Measurements from ENCODE around the gene CYP24A1. TPM values are rescaled to one million over a fixed set of nuclear protein-coding genes. Genes with fewer than 3 reads are reported as not detected.

The CYP24A1 gene
- total RNA-seq, 1 experiment from 2014 or later: 0.03 TPM

- DNase-seq: no peak
- Histone ChIP-seq H3K4me3 (ENCODE audit: insufficient read depth, low read depth, low read length) (no peak overlapping the region), H3K27me3 (ENCODE audit: control insufficient read depth, insufficient read depth, low read length) (no peaks in the 10 kb centered on the region), H3K36me3 (replicated peaks; ENCODE audit: control insufficient read depth, insufficient read depth, low read length) (no peaks in the 10 kb centered on the region)
These were observed 12.6 kb downstream of the CYP24A1 start for GRCh38 chr20:54161008-54161820.

- no peaks in the 10 kb centered on the region for H3K27me3 ChIP-seq (ENCODE audit: control insufficient read depth, insufficient read depth, low read length)
- DNase-seq: no peak
- H3K4me3 ChIP-seq (ENCODE audit: insufficient read depth, low read depth, low read length): no peak overlapping the region
- no peaks in the 10 kb centered on the region for H3K36me3 ChIP-seq (replicated peaks; ENCODE audit: control insufficient read depth, insufficient read depth, low read length)
These were observed 13.4 kb downstream of the CYP24A1 start for GRCh38 chr20:54160065-54161007.

- H3K4me3 ChIP-seq (ENCODE audit: insufficient read depth, low read depth, low read length): no peak overlapping the region
- no peaks in the 10 kb centered on the region for H3K27me3 ChIP-seq (ENCODE audit: control insufficient read depth, insufficient read depth, low read length)
- DNase-seq: no peak
- no peaks in the 10 kb centered on the region for H3K36me3 ChIP-seq (replicated peaks; ENCODE audit: control insufficient read depth, insufficient read depth, low read length)
These were observed 14.8 kb downstream of the CYP24A1 start for GRCh38 chr20:54158856-54159418.

GRCh38 chr20:54158226-54158625 is 15.6 kb downstream of the CYP24A1 start:
- no peaks in the 10 kb centered on the region for H3K27me3 ChIP-seq (ENCODE audit: control insufficient read depth, insufficient read depth, low read length)
- DNase-seq: no peak
- H3K36me3 ChIP-seq (replicated peaks; ENCODE audit: control insufficient read depth, insufficient read depth, low read length): no peaks in the 10 kb centered on the region
- H3K4me3 ChIP-seq (ENCODE audit: insufficient read depth, low read depth, low read length): no peak overlapping the region

- Histone ChIP-seq H3K4me3 (ENCODE audit: insufficient read depth, low read depth, low read length) (no peak overlapping the region), H3K27me3 (ENCODE audit: control insufficient read depth, insufficient read depth, low read length) (peaks cover 1% of the 10 kb centered on the region; the same call in 1 of the 2 replicates), H3K36me3 (replicated peaks; ENCODE audit: control insufficient read depth, insufficient read depth, low read length) (no peaks in the 10 kb centered on the region)
- no peak for DNase-seq
These were observed 16.6 kb downstream of the CYP24A1 start for GRCh38 chr20:54156981-54157835.

- DNase-seq: no peak
- no peaks in the 10 kb centered on the region for H3K36me3 ChIP-seq (replicated peaks; ENCODE audit: control insufficient read depth, insufficient read depth, low read length)
- peaks cover 2% of the 10 kb centered on the region; the same call in 1 of the 2 replicates for H3K27me3 ChIP-seq (ENCODE audit: control insufficient read depth, insufficient read depth, low read length)
- no peak overlapping the region for H3K4me3 ChIP-seq (ENCODE audit: insufficient read depth, low read depth, low read length)
These were observed 17.3 kb downstream of the CYP24A1 start for GRCh38 chr20:54156522-54156921.

GRCh38 chr20:54155736-54156317 is 18.0 kb downstream of the CYP24A1 start:
- no peak for DNase-seq
- H3K4me3 ChIP-seq (ENCODE audit: insufficient read depth, low read depth, low read length): no peak overlapping the region
- H3K27me3 ChIP-seq (ENCODE audit: control insufficient read depth, insufficient read depth, low read length): peaks cover 2% of the 10 kb centered on the region; the same call in 1 of the 2 replicates
- no peaks in the 10 kb centered on the region for H3K36me3 ChIP-seq (replicated peaks; ENCODE audit: control insufficient read depth, insufficient read depth, low read length)

GRCh38 chr20:54154439-54154838 is 19.3 kb downstream of the CYP24A1 start:
- H3K36me3 ChIP-seq (replicated peaks; ENCODE audit: control insufficient read depth, insufficient read depth, low read length): no peaks in the 10 kb centered on the region
- DNase-seq: no peak
- H3K27me3 ChIP-seq (ENCODE audit: control insufficient read depth, insufficient read depth, low read length): peaks cover 2% of the 10 kb centered on the region; the same call in 1 of the 2 replicates
- H3K4me3 ChIP-seq (ENCODE audit: insufficient read depth, low read depth, low read length): no peak overlapping the region

- peaks cover 2% of the 10 kb centered on the region; the same call in 1 of the 2 replicates for H3K27me3 ChIP-seq (ENCODE audit: control insufficient read depth, insufficient read depth, low read length)
- no peak for DNase-seq
These were observed 19.9 kb downstream of the CYP24A1 start for GRCh38 chr20:54153847-54154246.

GRCh38 chr20:54153041-54153327 is 20.8 kb downstream of the CYP24A1 start:
- peaks cover 2% of the 10 kb centered on the region; the same call in 1 of the 2 replicates for H3K27me3 ChIP-seq (ENCODE audit: control insufficient read depth, insufficient read depth, low read length)
- no peaks in the 10 kb centered on the region for H3K36me3 ChIP-seq (replicated peaks; ENCODE audit: control insufficient read depth, insufficient read depth, low read length)
- DNase-seq: no peak
- H3K4me3 ChIP-seq (ENCODE audit: insufficient read depth, low read depth, low read length): no peak overlapping the region

More at GRCh38 chr20:54153847-54154246, 19.9 kb downstream of the CYP24A1 start:
- H3K36me3 ChIP-seq (replicated peaks; ENCODE audit: control insufficient read depth, insufficient read depth, low read length): no peaks in the 10 kb centered on the region
- H3K4me3 ChIP-seq (ENCODE audit: insufficient read depth, low read depth, low read length): no peak overlapping the region

GRCh38 chr20:54152227-54153040 is 21.4 kb downstream of the CYP24A1 start:
- no peak for DNase-seq
- Histone ChIP-seq H3K27me3 (ENCODE audit: control insufficient read depth, insufficient read depth, low read length) (peaks cover 2% of the 10 kb centered on the region; the same call in 1 of the 2 replicates), H3K4me3 (ENCODE audit: insufficient read depth, low read depth, low read length) (no peak overlapping the region), H3K36me3 (replicated peaks; ENCODE audit: control insufficient read depth, insufficient read depth, low read length) (no peaks in the 10 kb centered on the region)

GRCh38 chr20:54151511-54152226 is 22.1 kb downstream of the CYP24A1 start:
- no peak for DNase-seq
- Histone ChIP-seq H3K36me3 (replicated peaks; ENCODE audit: control insufficient read depth, insufficient read depth, low read length) (no peaks in the 10 kb centered on the region), H3K4me3 (ENCODE audit: insufficient read depth, low read depth, low read length) (no peak overlapping the region), H3K27me3 (ENCODE audit: control insufficient read depth, insufficient read depth, low read length) (peaks cover 2% of the 10 kb centered on the region; the same call in 1 of the 2 replicates)

Measured in H7 (cell line).